ENCODE results near the gene TRPM1.
"Not testable (repeated sequence)": the region's sequence is repeated elsewhere in the genome, so short reads cannot be mapped to it uniquely, and the experiment has no call there.

The TRPM1 gene

DNA sequence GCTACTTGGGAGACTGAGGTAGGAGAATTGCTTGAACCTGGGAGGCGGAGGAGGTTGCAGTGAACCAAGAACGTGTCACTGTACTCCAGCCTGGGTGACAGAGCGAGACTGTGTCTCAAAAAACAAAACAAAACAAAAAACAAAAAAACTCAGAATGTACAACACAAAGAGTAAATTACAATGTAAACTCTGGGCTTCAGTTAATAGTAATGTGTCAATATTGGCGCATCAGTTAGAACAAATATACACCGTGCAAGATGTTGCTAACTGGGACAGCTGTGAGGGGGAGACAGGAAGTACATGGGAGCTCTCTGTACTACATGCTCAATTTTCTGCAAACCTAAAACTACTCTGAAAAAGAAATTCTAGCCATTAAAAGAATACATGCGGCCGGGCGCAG lies 23.5 kb upstream of the TRPM1 start:
- no peak for DNase-seq (ENCODE audit: low read depth in 4 of 4, low spot score in 1 of 4)

DNA sequence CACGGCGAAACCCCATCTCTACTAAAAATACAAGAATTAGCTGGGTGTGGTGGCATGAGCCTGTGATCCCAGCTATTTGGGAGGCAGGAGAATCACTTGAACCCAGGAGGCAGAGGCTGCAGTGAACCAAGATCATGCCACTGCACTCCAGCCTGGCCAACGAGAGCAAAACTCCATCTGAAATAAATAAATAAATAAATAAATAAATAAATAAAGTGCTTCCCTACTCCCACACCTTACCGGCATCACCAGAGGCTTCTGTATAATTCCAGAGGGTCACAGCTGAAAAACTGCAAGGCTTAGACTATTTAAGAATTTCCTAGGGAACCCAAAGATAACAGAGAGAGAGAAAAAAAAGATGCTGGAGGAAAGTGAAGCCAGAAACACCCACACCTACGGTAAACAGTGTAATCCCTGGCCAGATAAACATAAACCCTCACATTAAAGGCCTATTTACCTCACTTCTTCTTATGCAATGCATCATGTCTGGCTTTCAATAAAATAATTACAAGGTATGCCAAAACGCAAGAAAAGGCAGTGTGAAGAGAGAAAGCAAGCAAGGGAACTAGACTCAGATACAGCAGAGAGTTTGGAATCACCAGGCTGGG lies 15.0 kb upstream of the TRPM1 start:
- DNase-seq (ENCODE audit: low read depth in 4 of 4, low spot score in 1 of 4) = no peak

DNA sequence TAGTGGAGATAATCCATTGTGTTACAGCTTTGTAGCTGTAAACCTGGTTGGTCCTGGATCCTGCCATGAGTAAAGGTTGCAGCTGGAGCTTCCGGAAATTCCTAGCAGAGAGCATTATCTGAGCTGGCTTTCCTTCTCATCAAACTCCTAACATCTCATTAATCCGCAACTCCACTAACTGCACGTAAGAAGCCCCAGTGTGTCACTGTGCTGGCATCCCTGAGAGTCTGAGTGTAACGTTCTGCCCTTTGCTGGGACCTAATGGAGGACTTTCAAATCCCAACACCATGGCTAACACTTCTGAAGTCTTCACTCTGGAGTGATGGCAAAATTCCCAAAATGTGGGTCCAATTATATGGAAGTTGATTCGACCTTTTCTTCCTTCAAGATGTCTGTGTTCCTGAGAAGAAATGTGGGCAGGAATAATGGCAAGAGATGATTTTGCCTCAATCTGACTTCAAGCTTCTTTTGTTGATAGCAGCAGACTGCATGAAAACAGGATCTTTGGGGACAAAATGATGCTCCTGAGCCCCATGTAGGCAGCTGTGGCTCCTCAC lies 9.6 kb upstream of the TRPM1 start:
- DNase-seq (ENCODE audit: low read depth in 4 of 4, low spot score in 1 of 4) = no peak

DNA sequence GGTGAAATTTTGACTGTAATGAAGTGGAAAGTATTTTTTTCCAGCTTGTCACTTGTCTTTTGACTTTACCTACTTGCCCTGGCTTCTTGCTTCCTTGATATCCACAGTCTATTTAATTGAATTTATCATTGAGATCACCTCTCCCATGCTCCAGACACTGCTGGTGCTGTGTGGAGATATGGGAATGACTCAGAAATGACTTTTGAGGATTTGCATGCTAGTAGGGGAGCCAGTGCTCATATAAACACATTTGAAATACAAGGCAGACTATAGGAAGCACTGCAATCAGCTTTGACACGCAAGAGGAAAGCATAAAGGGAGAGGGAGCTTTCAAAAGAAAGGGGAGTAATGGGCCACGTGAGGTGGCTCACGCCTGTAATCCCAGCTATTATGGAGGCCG lies 7.3 kb upstream of the TRPM1 start:
- no peak for DNase-seq (ENCODE audit: low read depth in 4 of 4, low spot score in 1 of 4)

DNA sequence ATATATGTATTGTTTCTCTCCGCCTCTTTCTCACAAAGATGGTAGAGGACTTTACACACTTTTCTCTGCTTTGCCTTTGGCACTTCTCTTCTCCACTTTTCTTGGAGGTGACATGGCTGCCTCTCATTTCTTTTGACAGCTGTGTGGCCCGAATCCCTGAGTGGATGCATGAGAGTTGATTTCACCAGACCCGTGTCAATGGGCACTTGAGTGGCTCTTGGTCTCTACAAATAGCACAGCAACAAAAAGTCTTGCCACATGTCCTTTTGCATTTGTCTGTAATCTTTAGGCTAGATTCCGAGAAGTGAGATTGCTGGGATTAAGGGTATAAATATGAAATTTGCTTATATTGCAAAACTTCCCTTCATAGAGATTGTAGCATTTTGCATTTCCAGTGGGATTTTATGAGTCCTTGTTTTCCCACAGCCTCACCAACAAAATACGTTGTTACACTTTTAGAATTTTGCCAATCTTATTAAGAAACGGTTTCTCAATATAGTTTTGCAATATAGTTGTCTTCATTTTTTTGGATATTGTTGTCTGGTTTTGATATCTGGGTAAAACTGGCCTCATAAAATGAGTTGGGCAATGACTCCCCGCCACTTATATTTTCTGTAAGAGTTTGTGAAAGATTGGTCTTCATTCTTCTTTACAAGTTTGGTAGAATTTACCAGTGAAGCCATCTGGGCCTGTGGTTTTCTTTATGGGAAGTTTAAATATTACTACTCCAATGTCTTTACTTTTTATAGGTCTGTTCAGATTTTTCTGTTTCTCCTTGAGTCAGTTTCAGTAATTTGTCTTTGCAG lies 5.2 kb upstream of the TRPM1 start:
- DNase-seq (ENCODE audit: low read depth in 4 of 4, low spot score in 1 of 4) = no peak

DNA sequence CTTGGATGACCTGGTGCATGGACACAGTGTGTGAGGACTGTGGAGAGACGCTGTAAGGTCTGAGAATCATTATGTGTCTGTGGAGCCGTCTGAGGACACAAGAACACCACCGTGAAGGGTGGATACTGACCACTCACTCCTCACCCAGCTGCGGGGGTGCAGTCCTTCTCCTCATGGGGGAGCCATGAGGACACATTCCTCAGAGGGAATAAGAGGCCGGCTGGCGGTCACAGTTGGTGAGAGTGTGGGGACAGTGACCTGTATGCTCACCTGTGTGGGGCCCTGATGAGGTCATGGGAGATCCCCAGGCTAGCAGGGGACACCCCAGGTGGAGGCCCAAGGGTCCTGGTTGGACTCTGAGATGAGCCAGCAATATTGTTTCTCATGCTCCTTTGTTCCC lies 2.5 kb upstream of the TRPM1 start:
- no peak for DNase-seq (ENCODE audit: low read depth in 4 of 4, low spot score in 1 of 4)

DNA sequence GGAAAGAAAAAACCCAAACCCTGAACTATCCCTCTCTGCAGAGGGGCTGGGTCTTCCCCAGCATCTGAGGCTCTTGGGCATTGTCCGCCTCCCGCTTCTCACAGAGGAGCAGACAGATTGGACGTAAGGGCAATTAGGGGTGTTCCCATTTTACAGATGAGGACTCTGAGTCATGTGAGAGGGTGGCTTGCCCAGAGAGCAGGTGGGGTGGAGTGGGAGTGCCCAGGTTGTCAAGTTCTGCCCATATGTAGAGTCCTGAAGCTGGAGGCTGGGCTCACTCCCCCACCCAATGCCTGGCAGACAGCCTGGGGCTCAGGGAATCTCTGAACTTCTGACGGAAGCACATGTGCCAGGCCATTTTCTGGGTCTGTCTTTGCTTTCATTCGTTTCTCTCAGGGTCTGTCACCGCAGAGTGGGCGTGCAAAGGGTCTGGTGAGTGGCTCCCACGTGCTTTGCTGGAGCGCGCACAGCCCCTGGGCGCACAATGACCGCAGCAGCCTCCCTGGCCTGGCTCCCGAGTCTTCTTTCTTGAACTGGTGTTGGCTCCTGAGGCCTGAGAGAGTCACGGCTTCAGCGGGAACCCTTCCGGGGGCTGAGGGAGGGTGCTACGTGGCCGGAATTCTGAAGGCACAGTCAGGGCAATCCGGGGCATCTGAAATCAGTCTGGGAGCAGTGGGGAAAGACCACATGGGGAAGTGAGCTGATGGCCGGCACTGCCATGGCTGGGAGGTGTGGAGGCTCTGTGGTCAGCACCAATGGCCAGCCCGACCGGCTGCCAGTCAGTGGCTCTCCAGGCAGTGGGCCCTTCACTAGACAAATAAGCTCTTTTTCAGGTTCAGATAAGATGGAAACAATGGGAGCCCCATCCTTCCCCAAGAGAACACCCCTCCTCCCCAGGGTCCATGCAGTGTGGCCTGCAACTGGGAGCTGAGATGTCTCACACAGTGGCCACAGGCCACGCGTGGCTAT lies 1.1 kb upstream of the TRPM1 start:
- DNase-seq (ENCODE audit: low read depth in 4 of 4, low spot score in 1 of 4) = no peak

DNA sequence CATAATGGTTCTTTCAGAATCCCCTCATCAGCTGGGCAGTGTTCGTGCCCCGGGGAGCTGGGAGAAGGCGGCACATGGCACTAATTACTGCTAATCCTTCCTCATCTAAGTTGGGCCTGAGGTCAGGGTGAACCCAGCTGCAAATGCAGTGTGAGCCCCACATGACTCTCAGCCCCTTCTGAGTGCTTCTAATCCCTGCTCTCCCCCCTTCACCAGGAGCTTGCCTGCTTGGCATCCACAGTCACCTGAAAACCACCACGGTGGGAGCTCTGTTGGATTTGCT lies 455 bp upstream of the TRPM1 start:
- no peak for DNase-seq (ENCODE audit: low read depth in 4 of 4, low spot score in 1 of 4)

DNA sequence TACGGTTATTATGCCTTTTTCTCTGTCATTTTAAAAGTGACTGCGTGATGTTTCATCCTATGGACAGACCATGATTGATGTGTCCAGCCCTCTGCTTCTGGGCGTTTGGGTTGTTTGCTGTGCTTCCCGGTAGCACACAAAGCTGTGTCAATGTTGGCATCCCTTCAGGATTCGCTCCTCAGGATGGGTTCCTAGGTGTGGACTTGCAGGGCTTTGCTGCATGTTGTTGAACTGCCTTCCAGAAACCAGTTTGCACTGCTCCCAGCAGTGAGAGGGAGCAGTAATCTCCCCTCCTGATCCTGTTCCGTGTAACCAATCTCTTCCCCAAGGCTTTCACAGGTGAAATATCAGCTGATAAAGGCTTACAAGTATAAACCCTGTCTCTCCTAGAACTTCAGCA lies 787 bp downstream of the TRPM1 start:
- no peak for DNase-seq (ENCODE audit: low read depth in 4 of 4, low spot score in 1 of 4)

DNA sequence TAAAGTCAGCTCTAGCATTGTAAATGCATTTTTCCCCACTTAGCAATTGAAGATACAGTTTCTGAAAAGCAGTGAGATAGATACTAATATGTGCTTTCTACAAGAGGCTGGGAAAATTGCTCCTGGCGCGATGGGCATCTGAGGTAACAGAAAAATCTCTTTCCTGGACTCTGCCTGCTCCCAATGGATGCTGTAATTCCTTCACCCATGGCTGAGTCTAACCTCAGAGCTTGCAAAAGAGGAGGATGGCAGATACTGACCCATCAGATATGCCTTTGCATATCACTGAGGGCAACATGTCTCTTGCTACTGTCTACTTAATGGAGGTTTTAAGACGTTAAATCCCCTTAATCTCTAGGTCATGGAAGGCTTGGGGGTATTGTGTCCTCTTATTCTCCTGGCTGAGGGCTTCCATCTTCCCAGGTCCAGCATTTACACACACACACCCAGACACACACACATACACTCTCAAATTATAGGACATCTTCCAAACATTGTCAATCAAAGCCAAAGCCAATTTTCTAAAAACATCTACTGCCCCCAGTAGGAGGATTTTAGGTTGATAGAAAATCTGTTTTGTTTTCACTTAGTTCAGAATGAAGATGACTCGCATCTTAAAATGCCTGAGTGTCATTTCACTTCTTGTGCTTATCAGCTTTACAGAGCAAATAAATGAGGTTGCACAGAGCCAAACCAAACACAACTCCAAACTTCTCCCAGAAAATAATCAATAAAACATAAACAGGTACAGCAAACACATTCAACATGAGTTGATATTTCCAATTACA lies 2.4 kb downstream of the TRPM1 start:
- no peak for DNase-seq (ENCODE audit: low read depth in 4 of 4, low spot score in 1 of 4)

DNA sequence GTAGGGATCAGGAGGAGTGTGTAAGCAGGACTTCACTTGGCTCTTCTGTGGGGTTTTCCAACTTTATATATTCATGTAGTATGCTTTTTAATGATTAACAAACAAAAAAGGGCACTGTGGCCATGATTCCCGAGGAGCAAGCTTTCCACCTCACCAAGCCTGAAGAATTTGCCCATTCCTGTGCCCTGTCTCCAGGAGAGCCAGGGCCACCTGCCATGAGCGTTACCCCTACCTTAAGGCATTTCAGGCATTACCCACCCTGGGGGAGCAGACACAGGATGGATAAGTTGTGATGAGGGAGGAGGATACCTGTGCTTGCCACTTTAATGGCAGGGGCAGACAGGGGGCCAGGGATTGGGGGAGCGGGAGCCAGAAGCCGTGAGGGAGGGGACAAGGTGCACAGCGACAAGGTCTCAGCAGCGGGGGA lies 3.0 kb downstream of the TRPM1 start:
- no peak for DNase-seq (ENCODE audit: low read depth in 4 of 4, low spot score in 1 of 4)

DNA sequence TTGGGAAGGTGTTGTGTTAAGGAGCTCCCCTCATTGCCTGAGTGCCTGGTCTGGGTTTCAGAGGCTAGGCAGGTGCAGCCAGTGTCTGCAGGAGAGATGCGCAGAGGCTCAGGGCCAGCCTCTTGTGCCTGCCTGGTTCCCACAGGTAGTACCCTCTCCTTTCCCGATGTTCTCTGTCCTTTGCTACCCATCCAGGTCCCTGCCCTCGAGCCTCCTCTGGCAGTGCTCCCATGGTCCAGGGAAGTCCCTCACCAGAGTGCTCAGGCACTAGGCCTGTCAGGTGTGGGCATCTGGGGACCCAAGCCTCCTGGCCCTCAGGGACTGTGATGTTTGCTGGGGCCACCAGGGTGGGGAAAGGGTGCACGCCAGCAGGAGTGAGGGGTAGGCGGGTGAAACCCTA lies 5.0 kb downstream of the TRPM1 start:
- DNase-seq (ENCODE audit: low read depth in 4 of 4, low spot score in 1 of 4) = no peak

DNA sequence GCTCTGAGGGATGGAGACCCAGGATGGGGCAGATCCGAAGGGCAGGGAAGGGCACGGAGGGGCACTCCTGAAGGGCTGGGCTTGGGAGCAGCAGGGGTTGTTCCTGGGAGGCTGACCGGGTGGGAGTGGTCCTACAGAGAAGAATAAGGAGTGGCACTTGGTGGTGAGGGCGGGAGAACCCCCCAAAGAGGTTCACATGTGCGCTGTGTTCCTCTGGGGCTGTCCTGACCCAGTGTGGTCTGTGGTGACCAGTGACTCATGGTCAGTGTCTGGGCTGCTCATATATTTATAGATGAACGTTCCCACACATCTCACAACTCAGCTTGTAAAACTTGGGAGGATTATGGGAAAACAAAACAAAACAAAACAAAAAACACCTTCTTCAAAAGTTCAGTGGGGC lies 10.0 kb downstream of the TRPM1 start:
- DNase-seq (ENCODE audit: low read depth in 4 of 4, low spot score in 1 of 4) = no peak

DNA sequence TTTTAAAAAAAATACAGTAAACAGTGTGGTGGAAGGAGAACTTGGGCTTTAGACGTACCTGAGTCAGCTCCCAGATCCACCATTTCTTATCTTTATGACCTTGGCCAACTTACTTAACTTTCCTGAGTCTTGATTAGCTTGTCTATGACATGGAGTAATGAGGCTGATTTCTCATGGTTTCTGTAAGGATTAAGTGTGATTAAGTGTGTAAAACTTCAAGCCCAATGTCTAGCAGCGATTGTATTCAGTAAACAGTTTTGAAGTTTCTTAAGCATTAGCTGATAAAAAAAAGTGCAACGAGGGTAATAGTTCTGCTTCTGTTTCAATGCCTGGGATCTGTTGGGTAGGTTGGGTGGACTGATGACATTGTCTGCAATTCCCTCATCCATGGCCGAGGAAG lies 10.8 kb downstream of the TRPM1 start:
- DNase-seq (ENCODE audit: low read depth in 4 of 4, low spot score in 1 of 4) = no peak

DNA sequence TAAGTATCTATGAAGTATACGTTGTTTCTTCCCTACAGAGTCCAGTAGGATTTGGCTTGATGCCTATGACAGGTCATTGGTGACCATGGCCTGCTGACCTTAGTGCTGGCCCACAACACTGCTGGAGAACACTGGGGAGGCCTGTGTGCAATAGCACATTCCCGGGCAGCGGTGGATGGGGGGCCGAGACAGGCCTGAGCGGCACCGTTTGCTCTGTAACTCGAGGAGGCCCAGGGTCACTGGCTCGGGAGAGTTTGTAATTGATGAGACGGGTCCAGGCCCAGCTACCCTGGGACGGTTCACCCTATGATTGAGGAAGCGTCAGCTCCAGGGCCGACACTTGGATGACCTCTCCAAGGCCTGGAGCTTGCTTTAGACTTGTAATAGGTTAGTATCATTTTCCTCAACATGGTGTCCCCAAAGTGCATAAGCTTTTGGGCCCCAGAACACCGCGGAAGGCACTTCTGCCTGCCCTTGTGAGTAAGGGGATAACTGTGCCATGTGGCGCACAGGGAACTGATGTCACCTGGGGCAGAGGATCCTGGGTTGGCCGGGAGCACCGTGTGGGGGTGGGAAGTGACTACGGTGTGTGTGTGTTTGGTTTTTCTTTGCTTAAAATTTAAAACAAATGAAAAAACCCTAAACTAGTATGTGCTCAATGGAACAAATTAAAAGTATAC lies 12.0 kb downstream of the TRPM1 start:
- DNase-seq (ENCODE audit: low read depth in 4 of 4, low spot score in 1 of 4) = no peak

DNA sequence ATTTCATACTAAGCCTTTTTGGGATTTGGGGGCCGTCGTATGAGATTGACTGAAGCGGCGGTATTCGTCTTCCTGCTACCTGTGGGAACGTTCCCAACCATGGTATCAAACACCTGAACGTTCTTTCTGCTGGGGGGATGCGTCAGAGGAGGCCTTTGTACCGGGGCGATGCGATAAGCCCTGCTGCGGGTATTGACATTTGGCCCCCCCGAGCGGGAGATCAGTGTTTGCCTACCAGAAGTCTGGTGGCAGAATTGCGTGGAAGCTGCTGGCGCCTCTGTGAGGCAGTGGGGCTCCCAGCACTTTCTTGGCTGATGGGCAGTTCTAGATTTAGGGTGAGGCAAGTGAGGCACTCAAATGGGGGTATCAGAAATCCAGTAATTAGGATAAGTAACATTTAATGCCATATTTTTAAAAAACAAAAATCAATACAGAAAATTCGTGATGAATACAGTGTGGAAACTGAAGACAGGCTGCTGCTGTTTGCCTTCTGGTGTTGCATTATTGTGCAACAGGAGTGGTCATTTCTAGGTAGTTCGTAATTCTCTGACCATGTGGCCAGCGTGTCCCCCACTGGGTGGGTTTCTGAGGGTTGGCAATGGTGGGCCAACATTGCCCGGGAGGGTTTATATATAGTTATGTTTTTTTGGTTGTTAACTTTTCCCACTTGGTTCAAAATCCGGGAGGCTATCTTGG lies 12.7 kb downstream of the TRPM1 start:
- no peak for DNase-seq (ENCODE audit: low read depth in 4 of 4, low spot score in 1 of 4)

DNA sequence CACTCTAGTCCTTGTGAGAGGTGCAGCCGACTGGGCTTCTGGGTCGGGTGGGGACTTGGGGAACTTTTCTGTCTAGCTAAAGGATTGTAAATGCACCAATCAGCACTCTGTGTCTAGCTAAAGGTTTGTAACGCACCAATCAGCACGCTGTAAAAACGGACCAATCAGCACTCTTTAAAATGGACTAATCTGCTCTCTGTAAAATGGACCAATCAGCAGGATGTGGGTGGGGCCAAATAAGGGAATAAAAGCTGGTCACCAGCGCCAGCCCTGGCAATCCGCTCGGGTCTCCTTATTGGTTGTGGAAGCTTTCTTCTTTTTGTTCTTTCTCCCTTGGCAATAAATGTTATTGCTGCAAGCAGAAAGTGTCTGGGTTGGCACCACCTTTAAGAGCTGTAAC lies 13.5 kb downstream of the TRPM1 start:
- not testable (repeated sequence) for DNase-seq (ENCODE audit: low read depth in 4 of 4, low spot score in 1 of 4)

DNA sequence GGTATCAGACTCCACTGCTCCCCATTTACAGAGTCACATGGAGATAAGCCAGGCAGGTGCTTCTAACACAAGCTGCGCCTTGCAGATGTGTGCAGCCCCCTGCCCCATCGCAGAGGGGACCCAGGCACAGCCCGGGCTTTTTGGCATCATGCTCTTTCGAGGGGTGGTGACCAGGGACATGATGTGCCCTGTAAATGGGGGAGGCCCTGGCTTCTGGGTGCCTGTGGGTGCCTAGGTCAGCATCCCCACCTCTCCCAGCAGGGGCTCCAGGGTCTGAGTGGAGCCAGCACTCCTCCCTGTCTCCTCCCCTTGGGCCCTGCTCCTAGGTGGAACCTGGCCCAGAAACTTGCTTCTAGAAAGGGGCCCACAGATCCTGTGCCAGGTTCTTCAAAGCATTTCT lies 15.2 kb downstream of the TRPM1 start:
- DNase-seq (ENCODE audit: low read depth in 4 of 4, low spot score in 1 of 4) = no peak

DNA sequence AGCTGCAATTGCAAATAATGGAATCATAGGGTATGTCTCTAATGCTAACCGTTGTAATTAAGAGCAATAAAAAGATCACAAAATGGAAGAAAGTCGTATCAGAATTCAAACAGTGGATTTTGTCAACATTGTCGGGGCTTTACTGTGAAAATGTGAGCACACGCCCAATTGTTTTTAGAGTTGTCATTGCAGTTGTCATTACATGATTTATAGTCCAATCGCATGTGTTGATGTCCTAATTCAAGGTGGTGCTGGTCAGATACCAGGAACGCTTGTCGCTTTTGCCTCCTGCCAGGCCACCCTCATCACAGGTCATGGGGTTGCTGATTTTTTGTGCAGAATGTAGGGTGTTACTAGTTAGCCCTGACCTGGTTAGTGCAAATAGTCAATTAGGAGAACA lies 16.2 kb downstream of the TRPM1 start:
- no peak for DNase-seq (ENCODE audit: low read depth in 4 of 4, low spot score in 1 of 4)

DNA sequence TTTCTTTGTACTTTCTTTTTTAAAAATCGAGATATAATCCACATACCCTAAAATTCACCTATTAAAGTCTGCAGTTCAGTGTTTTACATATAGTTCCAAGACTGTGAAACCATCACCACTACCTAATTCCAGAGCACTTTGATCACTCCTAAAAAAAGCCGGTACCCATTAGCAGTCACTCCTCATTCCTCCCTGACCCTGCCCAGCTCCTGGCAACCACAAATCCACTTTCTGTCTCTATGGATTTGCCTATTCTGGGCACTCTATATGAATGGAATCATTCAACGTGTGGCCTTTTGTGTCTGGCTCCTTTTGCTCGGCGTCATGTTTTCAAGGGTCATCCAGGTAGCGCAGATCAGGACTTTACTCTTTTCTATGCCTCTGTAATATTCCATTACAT lies 17.3 kb downstream of the TRPM1 start:
- DNase-seq (ENCODE audit: low read depth in 4 of 4, low spot score in 1 of 4) = no peak

All from stimulated activated CD4-positive, alpha-beta T cell treated with anti-CD3 and anti-CD28 coated beads, Interleukin-1b, Interleukin-23, amount 100 ng/mL, for 24 hours (primary cell).